ENCODE measurements around the gene MAGEF1.

MAGEF1 gene

GRCh38 chr3:184716622-184717398, 4.9 kb upstream of the MAGEF1 start:
- Histone ChIP-seq H3K4me2 (peak overlapping the region; percentile 51 to 83 (median 66)), H4K20me1 (no peaks in the 10 kb centered on the region; a peak in 1 of 22 replicates), H3K9me3 (replicated peaks in 1 of 11) (no peaks in the 10 kb centered on the region), H3K36me3 (no peaks in the 10 kb centered on the region), H3K4me1 (peaks cover 28 to 44% (median 36%) of the 10 kb centered on the region in 10 experiments), H3K9ac (peak overlapping the region in 1 of 11 experiments; percentile 29; a peak in 1 of 22 replicates), H3K4me3 (no peak overlapping the region), H3K27ac (peak overlapping the region in 2 of 11 experiments; percentile 42 to 51; a peak in 3 of 22 replicates), H3K27me3 (peaks cover 0 to 6% (median 0%) of the 10 kb centered on the region in 11 experiments; a peak in 1 of 22 replicates)
- TF ChIP-seq Cebpa-rat (IDR thresholded peaks at IDR 0.05) = no peak

- no peak for TF ChIP-seq Cebpa-rat (IDR thresholded peaks at IDR 0.05)
- Histone ChIP-seq H3K27me3 (peaks cover 0 to 6% (median 0%) of the 10 kb centered on the region in 11 experiments; a peak in 1 of 22 replicates), H3K4me1 (peaks cover 35 to 52% (median 41%) of the 10 kb centered on the region in 10 experiments), H3K9ac (peak overlapping the region in 1 of 11 experiments; percentile 29; a peak in 1 of 22 replicates), H3K9me3 (replicated peaks in 1 of 11) (no peaks in the 10 kb centered on the region), H3K4me3 (no peak overlapping the region), H3K27ac (peak overlapping the region in 2 of 11 experiments; percentile 42 to 51; a peak in 3 of 22 replicates), H4K20me1 (no peaks in the 10 kb centered on the region; a peak in 1 of 22 replicates), H3K4me2 (peak overlapping the region in 10 of 11 experiments; percentile 51 to 83 (median 66); a peak in 17 of 22 replicates), H3K36me3 (no peaks in the 10 kb centered on the region)
These were observed 4.2 kb upstream of the MAGEF1 start for GRCh38 chr3:184715943-184716621.

- Histone ChIP-seq H3K36me3 (peaks cover 0 to under 1% (median 0%) of the 10 kb centered on the region in 11 experiments; a peak in 2 of 22 replicates), H3K4me2 (no peak overlapping the region), H3K9ac (no peak overlapping the region), H4K20me1 (no peaks in the 10 kb centered on the region; a peak in 1 of 22 replicates), H3K27me3 (peaks cover 0 to 16% (median 0%) of the 10 kb centered on the region in 11 experiments; a peak in 4 of 22 replicates), H3K4me1 (peaks cover 52 to 69% (median 59%) of the 10 kb centered on the region in 10 experiments), H3K27ac (no peak overlapping the region), H3K9me3 (replicated peaks in 1 of 11) (peaks cover 0 to 4% (median 0%) of the 10 kb centered on the region in 11 experiments; a peak in 1 of 22 replicates), H3K4me3 (no peak overlapping the region)
- TF ChIP-seq Cebpa-rat (IDR thresholded peaks at IDR 0.05) = no peak
These were observed 1.7 kb upstream of the MAGEF1 start for GRCh38 chr3:184713521-184713920.

GRCh38 chr3:184713040-184713355, 1.1 kb upstream of the MAGEF1 start:
- Histone ChIP-seq H3K27me3 (peaks cover 0 to 11% (median 0%) of the 10 kb centered on the region in 11 experiments; a peak in 4 of 22 replicates), H3K27ac (no peak overlapping the region), H3K9ac (no peak overlapping the region), H3K9me3 (replicated peaks in 1 of 11) (peaks cover 0 to 9% (median 3%) of the 10 kb centered on the region in 11 experiments; a peak in 9 of 22 replicates), H3K4me1 (peaks cover 47 to 64% (median 57%) of the 10 kb centered on the region in 10 experiments), H3K4me2 (peak overlapping the region in 2 of 11 experiments; percentile 98 to 100; a peak in 3 of 22 replicates), H3K4me3 (no peak overlapping the region), H3K36me3 (peaks cover 0 to 6% (median 0%) of the 10 kb centered on the region in 11 experiments; a peak in 2 of 22 replicates), H4K20me1 (no peaks in the 10 kb centered on the region; a peak in 1 of 22 replicates)
- no peak for TF ChIP-seq Cebpa-rat (IDR thresholded peaks at IDR 0.05)

- TF ChIP-seq Cebpa-rat (IDR thresholded peaks at IDR 0.05) = no peak
- Histone ChIP-seq H3K27ac (peak overlapping the region in 5 of 11 experiments; percentile 70 to 85 (median 77); a peak in 9 of 22 replicates), H3K27me3 (peaks cover 0 to 15% (median 0%) of the 10 kb centered on the region in 11 experiments; a peak in 5 of 22 replicates), H3K9ac (peak overlapping the region in 10 of 11 experiments; percentile 64 to 82 (median 75); a peak in 18 of 22 replicates), H4K20me1 (no peaks in the 10 kb centered on the region; a peak in 1 of 22 replicates), H3K4me3 (peak overlapping the region; percentile 54 to 80 (median 66)), H3K4me1 (peaks cover 42 to 58% (median 52%) of the 10 kb centered on the region in 10 experiments), H3K4me2 (peak overlapping the region; percentile 92 to 100 (median 97)), H3K9me3 (replicated peaks in 1 of 11) (peaks cover 4 to 15% (median 9%) of the 10 kb centered on the region in 11 experiments), H3K36me3 (peaks cover 0 to 9% (median 0%) of the 10 kb centered on the region in 11 experiments; a peak in 6 of 22 replicates)
These were observed 580 bp upstream of the MAGEF1 start for GRCh38 chr3:184712248-184713039.

GRCh38 chr3:184710870-184711492, 883 bp downstream of the MAGEF1 start:
- H3K4me2 ChIP-seq = peak overlapping the region; percentile 92 to 100 (median 97)
- peak overlapping the region; percentile 54 to 80 (median 66) for H3K4me3 ChIP-seq
- peaks cover 31 to 43% (median 39%) of the 10 kb centered on the region in 10 experiments for H3K4me1 ChIP-seq
- no peak for TF ChIP-seq Cebpa-rat (IDR thresholded peaks at IDR 0.05)
- peak overlapping the region; percentile 64 to 82 (median 74); a peak in 20 of 22 replicates for H3K9ac ChIP-seq
- peak overlapping the region in 10 of 11 experiments; percentile 64 to 85 (median 74); a peak in 16 of 22 replicates for H3K27ac ChIP-seq
- peaks cover 0 to 21% (median 0%) of the 10 kb centered on the region in 11 experiments; a peak in 5 of 22 replicates for H3K27me3 ChIP-seq
- H3K9me3 ChIP-seq (replicated peaks in 1 of 11) = peaks cover 18 to 30% (median 23%) of the 10 kb centered on the region in 11 experiments
- H4K20me1 ChIP-seq = no peaks in the 10 kb centered on the region; a peak in 1 of 22 replicates
- peaks cover 0 to 14% (median 7%) of the 10 kb centered on the region in 11 experiments; a peak in 7 of 22 replicates for H3K36me3 ChIP-seq

- no peak for TF ChIP-seq Cebpa-rat (IDR thresholded peaks at IDR 0.05)
- Histone ChIP-seq H3K9me3 (replicated peaks in 1 of 11) (peaks cover 29 to 44% (median 37%) of the 10 kb centered on the region in 11 experiments), H4K20me1 (no peaks in the 10 kb centered on the region), H3K27me3 (peaks cover 0 to 19% (median 0%) of the 10 kb centered on the region in 11 experiments; a peak in 5 of 22 replicates), H3K27ac (no peak overlapping the region), H3K9ac (no peak overlapping the region), H3K4me1 (peaks cover 0 to 5% (median 2%) of the 10 kb centered on the region in 10 experiments; a peak in 4 of 20 replicates), H3K4me3 (no peak overlapping the region), H3K36me3 (peaks cover 0 to 19% (median 7%) of the 10 kb centered on the region in 11 experiments; a peak in 6 of 22 replicates), H3K4me2 (no peak overlapping the region)
These were observed 8.2 kb downstream of the MAGEF1 start for GRCh38 chr3:184703657-184704056.

Measured in BLaER1 treated with 17β-estradiol and CSF1 and Interleukin-3, amounts not matched to agents 10 nM and 100 nM (cell line).